HG02840 (cell line): ENCODE results near the gene BCAS3.

Experiments used
- ATAC-seq: cut with Tn5 transposase; IDR thresholded peaks from one replicate; pipeline ENCODE4 v1.9.1; 2021; ENCODE audit warnings: mild to moderate bottlenecking, moderate library complexity, moderate number of reproducible peaks; ENCODE audit not compliant: unreplicated experiment, low FRiP score

The BCAS3 gene

DNA sequence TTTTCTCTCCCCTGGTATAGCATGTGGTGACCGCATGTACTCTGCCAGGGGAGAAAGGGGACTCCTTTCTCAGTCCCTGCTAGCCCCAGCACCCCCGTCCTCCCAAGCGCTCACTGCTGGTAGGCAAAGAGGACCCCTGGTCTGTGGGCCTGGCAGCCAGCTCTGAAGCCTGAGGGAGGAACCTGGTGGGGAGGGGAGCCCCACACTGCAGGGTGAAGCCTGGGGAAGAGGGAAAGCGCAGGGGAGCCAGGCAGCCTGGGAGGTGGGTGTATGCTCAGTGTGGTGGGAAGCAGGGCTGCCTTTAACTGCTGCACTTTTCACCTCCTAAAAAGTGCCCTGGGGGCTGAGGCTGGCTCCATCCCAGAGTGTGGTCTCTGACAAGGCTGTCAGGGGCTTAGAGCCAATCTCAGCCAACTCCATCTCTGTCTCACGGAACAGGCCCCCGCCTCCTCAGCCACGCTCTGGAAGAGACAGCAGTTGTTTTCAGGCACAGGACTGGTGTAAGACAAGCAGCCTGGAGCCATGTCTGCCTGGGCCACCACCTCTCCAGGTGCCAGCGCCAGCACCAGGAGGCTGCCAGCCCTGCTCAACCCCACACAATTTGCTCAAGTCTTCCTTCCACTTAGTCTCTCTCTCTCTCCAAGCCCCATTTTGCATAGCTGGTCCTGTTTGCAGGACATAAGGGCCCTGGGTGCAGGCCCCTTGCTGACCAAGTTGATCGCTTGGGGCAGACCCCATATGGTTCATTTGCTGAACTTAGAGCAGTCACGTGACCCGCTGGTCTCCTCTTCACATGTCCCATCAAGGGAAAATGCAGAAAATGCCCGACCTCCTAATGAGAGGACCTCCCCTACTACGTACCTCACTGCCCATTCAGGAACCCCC, 707.3 kb downstream of the BCAS3 start:
- ATAC-seq = no peak

DNA sequence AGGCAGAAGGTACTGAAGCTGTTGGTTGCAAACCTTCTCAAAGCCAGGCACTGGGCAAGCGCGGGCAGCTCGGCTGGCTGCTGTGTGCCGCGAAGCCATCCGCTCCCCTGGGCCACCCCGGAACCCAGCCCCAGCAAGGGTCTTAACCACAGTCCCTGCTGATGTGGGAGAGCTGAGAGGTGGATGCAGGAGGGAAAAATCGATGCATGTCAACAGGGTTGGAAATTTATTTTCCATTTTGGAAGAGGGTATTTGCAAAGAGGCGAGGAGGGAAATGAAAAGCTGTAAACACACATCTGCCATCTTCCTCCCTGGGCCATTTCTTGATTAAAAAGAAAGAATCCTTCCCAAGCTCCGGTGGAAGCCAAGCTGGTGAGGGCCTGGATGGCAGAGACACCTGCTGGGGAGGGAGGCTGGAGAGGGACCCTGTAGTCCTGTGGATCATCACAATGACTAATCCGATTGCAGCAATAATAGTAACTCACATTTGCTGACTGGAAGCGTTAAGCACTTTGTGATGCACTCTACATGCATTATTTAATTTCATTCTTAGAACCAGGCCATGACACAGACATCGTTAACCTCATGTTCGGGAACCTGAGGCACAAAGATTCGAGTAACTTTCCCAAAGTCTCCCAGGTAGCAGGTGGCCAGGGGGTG, 708.1 kb downstream of the BCAS3 start:
- ATAC-seq = no peak

DNA sequence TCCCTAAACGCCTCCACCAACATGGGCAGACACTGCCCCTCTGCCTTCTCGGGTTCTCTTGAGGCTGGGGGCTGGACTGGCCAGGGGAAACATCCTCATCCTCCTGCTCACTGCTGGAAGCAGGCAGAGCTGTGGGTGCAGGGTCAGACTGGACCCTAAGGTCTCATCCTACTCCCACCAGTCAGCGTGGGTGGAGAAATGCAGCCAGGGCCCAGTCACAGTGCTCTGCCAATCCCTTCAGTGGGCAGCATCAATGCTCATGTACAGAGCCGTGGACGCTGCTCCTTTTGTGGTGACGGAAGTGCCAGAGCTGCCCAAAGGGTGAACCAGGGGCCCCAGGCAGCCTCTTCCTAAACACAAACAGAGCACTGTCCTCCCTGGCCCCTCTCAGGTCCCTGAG, 708.6 kb downstream of the BCAS3 start:
- no peak for ATAC-seq

DNA sequence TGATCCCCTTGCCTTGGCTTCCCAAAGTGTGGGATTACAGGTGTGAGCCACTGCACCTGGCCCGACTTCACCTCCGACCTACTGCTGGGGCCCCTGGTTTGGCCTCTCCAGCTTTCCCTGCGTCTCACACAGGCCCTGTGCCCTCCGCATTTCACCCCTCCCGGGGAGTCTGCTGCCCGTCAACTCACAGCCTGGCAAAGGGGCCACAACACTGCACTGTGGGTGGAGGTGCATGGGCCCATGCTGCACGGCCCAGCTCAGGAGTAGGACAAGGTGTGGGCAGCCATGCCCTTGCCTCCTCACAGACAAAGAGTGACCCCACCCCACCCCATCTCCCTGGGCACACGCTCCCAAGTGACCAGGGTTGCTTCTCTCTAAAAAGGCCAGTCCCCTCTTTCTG, 709.4 kb downstream of the BCAS3 start:
- no peak for ATAC-seq

DNA sequence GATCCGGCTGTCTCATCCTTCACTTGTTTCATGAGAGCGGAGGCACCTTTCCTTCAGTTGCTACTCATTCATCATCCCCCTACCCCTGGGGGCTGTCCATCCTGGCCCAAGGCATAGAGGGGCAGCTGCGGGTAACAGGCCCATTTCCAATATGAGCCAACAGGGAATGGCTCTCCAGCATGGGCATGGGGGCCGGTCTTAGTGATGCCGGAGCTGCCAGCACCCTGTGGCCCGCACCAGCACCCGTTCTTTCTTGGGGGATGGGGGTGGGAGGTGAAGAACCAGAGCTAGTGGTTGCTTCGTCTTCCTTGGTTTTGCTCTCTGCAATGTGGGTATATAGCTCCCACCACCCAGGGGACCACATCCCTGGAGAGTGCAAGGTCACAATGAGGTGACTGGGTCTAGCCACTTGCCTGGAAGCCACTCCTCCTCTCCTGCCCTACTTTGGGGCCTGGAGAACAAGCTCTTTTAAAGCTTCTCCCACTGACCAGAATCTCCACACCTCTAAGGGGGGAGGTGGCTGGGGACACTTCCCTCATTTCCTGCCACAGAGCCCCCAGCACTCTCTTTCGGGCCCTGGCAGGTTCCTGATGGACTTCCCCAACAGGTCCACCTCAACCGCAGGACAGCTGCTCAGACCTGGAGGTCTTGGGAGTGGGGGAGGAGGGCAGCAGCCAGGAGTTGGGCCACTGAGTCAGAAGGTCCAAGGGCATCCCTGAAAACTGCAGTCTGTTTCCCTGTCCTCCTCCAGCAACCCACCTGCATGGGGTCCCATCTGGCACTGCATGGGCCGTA, 710.1 kb downstream of the BCAS3 start:
- ATAC-seq = no peak

DNA sequence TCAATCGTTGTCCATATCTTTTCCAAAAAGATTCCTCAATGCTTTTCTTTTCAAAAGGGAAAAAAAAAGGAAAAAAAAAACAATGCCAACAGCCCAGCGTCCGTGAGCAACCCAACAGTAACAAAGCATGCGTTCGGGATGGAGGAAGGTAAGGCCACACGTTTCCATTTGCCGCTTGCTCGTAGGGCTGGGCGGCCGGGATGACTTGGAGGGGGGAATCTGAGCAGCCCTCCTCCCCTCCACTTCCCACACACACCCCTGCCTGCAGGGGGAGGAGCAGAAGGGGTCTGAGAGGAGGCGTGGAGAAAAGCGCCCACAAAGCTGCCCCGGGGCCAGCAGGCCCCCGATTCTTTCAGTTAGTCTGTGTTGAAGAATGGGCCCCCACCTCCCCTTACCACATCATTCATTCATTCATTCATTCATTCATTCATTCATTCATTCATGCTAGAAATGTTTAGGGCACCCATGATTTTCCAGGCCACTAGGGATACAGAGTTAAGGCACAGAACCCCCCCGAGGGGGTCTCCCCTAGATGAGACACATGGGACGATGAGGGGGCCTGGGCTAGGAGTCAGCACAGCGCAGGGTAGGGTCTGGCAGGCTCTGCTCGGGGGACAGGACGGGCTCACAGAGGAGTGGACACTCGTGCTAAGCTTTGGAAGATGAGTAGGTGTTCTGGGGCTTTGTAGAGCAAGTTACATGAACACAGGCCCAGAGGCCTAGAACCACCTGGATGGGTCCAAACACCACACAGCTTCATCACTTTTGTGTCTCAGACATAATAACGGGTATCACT, 711.1 kb downstream of the BCAS3 start:
- ATAC-seq = no peak

DNA sequence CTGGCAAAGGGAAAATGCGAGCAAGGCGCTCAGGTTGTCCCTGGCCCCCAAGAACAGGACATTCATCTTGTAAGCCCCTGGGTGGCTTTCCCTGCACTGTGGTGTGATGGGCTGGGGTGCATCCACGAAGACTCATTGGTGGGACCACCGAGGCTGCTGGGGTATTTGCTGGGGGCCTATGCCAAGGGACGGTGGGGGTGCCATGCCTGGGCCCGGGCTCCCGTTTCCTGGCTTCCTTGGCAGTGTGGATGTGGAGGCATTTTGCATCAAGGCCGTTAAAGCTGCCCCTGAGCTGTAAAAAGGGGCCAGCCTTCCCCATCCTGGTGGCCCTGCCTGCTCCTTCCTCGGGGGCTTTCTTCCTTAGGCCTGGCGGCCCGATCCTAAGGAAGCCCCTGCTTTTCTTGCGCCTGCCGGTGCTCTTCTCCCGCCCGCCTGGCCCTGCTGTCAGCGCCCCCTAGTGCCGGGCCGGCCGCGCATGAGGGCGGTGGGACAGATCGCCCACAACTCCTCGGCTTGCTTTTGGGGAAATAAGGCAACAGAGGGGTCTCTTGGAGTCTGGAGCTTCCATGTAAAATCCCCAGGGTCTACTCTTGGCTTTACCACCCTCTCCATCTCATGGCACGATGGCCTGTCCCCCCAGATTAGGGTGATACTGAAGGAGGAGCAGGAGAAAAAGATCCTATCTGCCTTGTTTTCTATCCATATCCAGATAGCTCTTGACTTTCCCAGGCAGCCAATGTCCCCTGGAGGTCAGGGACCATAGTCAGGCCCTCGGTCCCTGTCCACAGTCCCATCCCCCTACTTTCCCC, 712.2 kb downstream of the BCAS3 start:
- no peak for ATAC-seq

DNA sequence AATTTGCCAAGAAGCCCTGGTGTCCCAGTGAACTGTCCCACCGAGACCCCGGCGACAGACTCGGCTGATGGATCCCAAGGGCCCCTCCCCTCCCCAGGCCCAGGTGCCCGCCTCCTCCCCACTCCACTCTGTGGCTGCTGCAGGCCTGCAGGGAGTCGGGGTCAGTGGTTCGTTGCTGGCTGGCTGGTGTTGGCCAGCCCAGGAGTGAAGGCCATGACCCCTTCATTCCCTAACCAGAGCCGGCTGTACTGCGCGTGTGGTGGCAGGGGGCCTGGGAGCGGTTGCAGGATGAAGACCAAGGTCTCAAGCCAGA, 712.8 kb downstream of the BCAS3 start:
- ATAC-seq = no peak

DNA sequence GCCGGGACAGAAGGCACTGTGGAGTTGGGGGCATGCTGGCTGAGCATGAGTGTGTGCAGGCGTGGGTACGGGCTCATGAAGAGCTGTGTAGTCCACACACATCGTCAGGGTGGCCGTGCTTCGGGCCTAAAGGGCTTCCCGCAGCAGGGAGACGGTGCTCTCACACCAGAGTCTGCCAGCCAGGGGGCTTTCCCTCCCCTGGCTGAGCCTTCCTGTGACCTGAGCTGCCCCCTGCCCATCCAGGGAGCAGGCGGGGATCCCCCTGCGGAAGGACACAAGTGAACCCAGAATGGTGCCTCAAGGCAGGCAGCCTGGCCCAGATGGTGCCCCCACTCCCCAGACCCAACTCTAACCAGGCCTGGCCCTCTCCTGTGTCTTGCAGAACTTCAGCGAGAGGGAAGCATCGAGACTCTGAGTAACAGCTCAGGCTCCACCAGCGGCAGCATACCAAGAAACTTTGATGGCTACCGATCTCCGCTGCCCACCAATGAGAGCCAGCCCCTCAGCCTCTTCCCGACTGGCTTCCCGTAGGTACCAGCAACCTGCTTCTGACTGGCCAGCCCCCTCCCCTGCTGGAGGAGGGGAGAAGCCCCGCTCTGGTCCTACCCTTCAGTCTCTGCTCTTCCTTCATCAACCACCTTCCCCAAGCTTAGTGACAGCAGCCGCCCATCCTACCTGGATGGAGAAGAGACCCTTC, 714.1 kb downstream of the BCAS3 start:
- ATAC-seq = no peak

DNA sequence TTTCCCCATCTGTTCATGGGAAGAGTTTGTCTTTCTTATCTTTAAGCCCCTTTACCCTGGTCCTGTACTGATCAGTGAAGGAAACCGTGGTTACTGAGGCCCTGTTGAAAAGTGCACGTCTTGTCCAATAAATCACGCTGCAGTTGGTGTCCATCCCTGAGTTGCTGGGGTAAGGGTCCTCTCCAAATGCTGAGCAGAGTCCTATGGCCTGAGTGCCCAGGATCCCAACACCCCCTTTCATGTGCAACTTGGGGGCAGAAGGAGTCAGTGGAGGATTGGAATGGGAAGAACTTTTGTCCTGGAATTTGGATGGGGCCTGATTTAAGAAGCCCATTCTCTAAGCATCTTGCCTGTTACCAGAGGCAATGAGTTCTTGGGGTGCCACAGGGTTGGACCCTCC, 715.0 kb downstream of the BCAS3 start:
- no peak for ATAC-seq

DNA sequence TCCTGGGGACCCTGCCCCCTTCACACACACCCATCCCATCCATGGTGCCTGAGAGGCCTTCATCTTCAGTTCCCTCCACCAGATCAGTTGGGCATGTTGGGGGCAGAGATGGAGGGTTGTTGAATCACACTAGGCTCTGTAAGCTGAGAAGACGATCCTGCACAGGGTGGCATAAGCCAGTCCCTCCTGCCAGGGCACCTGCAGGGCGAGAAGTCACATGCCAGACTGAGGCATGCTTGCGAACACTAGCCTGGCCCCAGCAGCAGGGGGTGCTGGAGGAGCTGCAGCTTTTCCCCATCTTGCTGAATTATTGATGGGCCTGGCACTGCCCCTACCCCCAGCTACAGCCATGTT, 715.9 kb downstream of the BCAS3 start:
- ATAC-seq = no peak

DNA sequence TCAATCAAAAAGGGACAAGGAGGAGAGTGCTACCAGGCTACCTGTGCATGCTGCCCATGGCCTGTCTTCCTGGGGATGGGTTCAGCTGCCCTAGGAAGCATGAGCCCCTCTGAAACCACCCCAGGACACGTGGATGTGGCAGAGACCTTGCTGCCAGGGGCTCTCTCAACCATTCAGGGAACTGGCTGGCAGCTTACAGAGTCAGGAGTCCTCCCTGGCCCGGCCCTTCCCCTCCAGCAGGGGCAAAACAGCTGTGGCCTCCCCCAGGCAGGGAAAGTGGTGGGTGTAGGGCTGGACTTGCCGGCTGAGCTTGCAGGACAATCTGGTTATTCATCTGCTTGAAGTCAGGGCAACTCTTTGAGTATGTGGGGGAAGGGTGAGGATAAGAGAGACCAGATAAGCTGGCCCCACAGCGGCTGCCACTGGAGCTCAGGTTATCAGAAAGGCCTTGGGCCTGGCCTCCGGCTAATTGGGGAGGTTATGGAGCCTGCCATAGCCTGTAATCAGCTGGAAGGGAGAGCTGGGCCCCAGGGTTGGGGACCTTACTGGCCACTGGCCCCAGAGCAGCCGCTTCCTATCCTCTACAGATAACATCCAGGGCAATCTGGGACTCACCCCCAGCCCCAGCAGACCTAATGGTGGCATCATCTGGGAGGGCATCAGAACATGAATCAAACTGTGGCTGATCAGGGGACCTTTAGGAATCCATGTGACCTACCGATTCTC, 716.4 kb downstream of the BCAS3 start:
- ATAC-seq = no peak

DNA sequence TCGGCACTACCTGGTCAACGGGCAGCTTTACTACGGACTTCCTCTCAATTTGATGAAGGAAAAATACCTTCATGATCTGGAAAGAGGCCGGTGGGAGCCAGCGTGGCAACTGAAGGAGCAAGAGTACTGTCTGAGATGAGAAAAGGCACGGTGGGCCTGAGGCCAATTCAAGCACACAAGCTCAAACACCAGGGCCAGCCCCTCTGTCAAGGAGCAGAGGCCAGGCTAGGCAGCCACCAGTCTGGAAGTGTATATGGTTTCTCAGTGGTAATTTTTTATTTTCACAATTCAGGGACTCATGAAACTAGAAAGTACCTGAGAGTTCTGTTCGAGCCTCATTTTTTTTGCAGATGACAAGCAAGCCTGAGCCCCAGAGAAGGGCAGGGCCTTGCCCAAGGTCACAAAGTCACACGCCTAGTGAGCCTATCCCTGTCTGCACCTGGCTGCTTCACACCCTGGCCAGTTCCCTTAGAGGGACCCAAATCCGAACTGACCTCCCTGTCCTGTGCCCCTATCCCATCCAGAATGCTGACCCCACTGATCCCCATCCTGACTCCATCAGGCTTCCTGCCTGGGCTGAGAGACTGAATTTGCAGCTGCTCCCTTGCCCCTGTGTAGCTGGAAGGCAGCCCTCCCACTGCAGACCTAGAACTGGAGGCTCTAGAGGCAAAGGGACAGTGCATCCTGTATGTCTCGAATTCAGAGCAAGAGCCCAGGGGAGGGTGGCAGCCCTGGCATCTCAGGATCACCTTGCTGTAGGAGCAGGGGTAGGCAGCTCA, 717.2 kb downstream of the BCAS3 start:
- ATAC-seq = no peak

DNA sequence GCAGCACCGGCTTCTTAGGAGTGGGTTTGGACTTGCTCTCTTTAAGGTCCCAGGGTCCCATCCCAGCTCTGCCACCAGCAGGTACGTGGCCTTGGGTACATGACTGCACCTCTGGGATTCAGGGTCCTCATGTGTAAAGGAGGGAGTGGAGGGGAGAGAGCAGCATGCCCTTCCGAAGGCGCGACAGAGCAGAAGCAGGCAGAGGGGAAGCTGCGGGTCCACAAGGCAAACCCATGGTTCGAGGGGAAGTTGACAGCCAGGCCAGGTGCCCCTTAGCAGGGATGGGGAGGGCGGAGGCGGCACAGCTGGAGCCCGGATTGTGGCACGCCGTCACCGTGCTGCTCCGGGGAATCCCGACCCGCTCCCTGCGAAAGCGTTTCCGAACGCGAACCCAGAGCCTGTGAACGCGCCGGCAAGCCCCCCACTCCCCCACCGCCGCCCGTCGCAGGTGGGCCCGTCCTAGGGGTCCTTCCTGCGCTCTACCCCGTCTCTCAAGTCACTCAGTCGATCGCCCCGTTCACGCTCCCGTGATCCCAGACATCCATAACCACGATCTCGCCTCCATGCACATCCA, 717.8 kb downstream of the BCAS3 start:
- no peak for ATAC-seq

DNA sequence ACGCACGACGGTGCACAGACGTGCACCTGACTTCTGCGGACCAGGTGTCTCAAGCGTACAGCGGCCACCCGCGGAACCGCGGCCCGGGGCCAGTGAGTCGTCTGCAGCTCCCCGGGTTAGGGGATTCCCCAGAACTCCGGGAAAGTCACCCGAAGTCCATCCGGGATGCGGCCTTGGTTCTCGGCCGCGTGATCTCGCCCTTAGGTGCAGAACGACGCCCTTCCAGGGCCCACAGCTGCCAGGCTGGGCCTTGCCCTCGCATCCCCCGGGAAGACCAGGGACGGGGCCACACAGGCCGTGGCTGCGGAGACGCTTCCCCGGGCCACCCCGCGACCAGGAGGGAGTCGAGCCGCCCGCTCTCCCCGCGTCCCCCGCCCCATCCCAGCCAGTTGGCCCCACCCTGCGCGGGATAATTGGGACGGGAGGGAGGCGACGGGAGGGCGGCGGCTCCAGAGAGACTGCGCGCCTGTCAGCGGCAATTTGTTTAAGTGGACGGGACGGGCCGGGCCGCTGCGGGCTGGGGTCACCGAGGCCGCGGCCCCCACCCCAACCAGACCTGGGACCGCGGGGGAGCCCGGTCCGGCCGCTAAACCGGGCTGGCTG, 718.4 kb downstream of the BCAS3 start:
- ATAC-seq = no peak

DNA sequence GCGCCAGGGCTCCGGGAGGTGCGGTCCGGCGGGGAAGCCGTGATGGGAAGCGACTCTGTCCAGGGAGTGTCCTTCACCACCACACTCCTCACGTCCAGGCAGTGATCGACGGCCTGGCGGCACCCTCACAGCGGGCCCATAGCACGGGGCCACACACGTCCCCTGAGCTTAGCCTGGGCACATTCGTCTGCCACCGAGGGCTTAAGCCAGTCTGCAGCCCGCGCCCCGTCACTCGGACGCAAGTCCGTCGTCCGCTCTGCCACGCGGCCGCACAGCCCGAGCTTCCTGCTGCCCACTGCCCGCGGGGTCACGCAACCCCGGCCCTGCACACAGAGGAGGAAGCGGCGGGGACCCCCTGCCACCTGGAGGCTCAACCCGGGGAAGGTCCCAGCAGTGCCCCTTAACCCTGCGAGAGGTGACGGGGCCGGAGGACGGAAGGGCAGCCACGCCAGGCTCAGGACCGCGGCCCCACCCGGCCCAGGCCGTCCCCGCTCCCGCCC, 719.0 kb downstream of the BCAS3 start:
- no peak for ATAC-seq
